EL (cell line): ENCODE data around the gene EFCAB14.
"Not testable (repeated sequence)": the region's sequence is repeated elsewhere in the genome, so short reads cannot be mapped to it uniquely, and the experiment has no call there.

ENCODE experiments used
- DNase-seq: peaks from one replicate; pipeline ENCODE4 v3.0.0-alpha.2; 2016

Gene EFCAB14

GRCh38 chr1:46718727-46719622 lies at the start of gene EFCAB14:
EFCAB14 (minus strand) TSS chr1:46719114; CDS start chr1:46718087, 1,027 bp downstream.
- peak; percentile 90 for DNase-seq

DNA sequence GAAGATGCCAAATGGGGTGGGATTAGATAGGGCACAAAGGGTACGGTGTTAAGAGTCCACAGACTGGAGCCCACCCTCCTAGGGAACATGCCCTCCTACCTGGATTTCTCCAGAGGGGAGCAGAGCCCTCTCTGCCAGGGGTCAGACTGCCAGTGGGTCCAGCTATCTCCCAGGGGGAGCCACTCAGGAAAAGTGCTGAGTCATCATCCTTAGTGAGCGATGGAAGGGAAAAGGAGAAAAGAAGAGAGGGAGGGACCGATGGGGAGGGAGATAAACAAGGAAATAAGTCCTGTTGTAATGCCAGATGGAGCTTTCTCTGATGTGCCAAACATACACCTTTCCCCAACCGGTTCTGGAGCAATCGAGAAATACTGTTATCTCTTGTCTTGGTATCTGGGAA lies 49.5 kb upstream of the EFCAB14 start:
- no peak for DNase-seq

GRCh38 chr1:46767649-46768282 lies 48.9 kb upstream of the EFCAB14 start:
- no peak for DNase-seq

GRCh38 chr1:46764402-46764801 lies 45.5 kb upstream of the EFCAB14 start:
- no peak for DNase-seq

- DNase-seq = no peak
Observed at GRCh38 chr1:46761740-46762139, 42.8 kb upstream of the EFCAB14 start.

DNA sequence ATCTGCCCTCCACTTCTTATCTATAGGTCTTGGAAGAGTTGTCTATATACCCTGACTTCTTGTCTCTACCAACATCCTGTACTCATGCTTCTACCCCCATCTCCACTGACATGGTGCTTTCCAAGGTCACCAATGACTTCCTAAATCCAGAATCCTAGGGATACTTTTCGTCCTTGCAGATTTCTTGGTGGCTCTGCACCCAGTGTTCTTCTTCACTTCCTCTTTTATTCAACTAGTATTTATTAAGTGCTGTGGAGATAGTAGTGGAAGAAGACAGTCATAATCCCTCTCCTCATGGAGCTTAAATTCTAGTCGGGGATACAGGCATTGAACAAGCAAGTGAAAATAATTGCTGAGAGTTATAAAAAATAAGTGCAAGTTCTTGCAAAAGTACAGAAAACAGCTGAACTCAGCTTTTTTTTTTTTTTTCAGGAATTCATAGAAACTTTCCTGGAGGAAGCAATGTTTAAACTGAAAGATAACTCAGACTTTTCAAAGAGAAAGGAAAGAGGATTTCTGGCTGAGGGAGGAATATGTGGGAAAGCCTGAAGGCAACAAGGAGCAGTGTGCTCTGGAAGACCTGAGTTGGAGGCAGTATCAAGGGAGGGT lies 41.7 kb upstream of the EFCAB14 start:
- DNase-seq = no peak

GRCh38 chr1:46757956-46758528 lies 39.1 kb upstream of the EFCAB14 start:
- no peak for DNase-seq

DNA sequence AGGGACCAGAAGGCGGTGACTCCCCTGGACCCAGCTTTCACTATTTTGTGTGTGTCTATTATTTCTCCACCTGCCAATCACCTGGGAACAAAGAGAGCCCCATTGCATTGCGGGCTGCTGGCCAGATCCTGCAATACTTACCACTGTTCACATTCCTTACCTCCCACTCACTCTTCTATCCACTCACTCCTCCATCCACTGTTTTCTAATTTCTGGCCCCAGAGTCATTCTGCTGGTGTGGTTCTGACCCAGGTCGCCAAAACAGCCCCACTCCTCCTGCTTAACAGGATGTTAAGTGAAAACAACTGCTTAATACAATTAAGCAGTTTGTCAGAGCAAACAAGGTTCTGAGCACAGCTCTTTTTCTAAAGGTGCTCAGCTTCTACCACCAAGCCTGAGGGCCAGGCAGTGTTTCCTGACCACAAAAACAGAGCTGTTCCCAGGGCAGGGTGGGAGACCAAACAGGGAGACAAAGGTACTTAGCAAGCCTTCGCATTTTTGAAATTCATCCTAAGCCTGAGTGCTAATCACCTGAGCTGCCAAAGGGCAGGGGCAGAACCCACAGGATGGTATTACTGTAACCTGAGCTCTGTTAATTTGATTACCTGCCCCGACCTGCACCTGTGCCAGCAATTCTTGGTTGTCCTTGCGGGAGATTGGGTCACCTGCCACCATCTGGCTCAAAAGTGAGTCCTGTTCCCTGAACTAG lies 38.5 kb upstream of the EFCAB14 start:
- no peak for DNase-seq

DNA sequence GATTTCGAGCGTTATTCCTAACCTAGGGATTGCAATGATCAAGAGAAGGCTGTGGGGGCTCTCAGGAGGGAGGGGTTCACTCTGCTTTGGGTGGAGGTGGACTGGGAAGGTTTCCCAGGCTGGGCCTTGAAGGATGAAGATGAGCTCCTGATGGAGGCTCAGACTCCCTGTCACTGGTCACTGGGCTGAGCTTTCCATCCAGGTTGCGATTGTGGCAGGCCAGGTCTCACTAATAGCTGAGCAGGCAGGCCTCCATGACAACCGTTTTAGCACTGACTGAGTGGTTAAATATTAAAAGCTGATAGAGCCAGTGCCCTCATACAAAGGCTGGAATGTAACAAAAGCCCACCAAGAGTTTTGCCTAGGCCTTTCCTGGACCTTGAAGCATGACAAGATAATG lies 36.2 kb upstream of the EFCAB14 start:
- no peak for DNase-seq

DNA sequence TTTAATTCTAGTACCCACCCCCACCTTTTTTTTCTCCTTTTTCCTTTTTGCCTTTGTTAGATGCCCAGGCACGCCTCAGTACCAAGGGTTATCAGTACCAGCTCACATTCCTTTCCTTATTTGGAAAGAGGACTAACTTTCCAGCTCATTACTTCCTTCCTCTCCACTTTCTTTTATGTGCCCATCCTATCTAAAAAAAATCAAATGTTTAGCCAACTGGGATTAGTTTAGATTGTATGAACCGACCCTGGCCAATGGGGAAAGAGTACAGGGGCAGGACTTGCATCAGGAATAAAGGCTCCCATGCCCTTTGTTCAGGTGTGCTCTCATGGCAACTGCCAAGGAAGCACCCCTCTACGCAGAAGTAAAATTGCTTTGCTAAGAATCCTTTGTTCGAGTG lies 35.8 kb upstream of the EFCAB14 start:
- not testable (repeated sequence) for DNase-seq

GRCh38 chr1:46753985-46754384 lies 35.1 kb upstream of the EFCAB14 start:
- no peak for DNase-seq

GRCh38 chr1:46749921-46750404 lies 31.0 kb upstream of the EFCAB14 start:
- DNase-seq = no peak

- DNase-seq = no peak
Observed at GRCh38 chr1:46749404-46749803, 30.5 kb upstream of the EFCAB14 start.

DNA sequence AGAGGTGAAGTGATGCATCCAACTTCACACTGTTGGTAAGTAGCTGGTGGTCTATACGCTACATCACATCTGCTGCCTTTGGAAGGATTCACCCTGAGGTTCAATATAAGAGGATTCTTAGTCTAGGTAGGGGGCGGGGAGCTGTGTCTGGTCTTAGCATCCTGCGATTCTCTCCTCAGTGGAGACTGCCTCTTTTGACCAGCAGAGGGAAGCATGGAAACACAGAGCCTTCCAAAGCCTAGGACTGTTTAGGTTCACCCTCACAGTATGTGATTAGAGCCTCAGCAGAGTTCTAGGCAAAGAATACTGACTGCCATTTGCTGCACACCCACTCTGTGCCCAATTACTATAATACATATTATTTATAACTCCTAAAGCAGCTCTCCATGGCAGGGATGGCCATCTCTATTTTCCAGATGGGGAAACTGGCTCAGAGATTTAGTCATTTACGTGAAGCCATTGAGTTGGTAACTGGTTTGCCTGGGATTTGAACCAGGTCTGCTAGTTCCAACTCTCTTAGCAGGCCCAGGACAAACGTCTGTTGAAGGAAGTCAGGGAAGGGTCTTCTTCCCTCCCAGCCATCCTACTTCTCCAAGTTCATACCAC lies 28.9 kb upstream of the EFCAB14 start:
- DNase-seq = peak; percentile 37

DNA sequence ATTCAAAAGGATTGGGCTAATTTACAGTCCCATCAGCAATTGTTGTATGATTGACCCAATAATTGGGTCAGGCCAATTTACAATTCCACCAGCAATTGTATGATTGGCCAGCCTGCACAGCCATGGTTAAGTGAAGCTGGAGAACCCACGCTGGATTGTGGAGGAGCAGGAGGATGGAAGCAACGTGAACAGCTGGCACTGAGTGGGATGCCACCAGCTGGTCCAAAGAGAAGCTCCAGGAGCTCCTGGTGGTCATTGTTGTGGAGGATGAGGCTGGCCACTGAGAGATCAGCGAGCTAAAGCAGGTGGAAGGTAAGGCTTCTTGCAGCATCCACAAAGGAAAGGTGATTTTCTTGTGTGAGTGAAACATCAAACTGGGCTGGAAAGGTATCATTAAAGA lies 23.2 kb upstream of the EFCAB14 start:
- DNase-seq = no peak

DNA sequence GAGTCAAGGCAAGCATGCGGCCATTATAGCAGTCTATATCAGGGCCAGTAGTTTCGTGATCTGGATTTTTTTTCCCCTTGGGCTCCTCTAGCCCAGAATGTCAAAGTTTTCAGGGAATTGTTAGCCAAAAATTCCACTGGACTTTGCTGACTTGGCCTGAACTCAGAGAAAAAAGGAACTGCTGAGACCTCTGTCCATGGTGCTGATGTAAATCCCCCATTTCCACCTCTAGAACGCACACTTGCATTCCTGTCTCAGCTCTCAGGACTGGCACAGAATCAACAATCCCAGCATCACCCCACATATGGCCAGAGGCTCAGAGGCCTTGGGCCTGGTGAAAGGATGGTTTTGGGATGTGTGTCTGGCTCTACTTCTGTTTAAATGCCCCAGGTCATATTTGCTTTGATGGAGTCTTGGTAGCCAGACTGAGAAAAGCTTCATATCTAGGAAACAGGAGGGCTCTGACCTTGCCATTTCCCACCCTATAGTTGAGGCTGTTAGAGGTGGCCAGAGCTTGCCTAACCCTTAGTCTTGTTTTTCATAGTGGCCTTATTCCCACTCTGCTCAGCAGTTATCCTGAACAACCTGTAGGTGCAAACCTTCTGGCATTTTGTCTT lies 16.9 kb upstream of the EFCAB14 start:
- DNase-seq = peak; percentile 60

- DNase-seq = not testable (repeated sequence)
Observed at GRCh38 chr1:46728327-46728873, 9.5 kb upstream of the EFCAB14 start.

GRCh38 chr1:46725736-46726108 lies 6.8 kb upstream of the EFCAB14 start:
- DNase-seq = peak; percentile 60

GRCh38 chr1:46724991-46725735 lies 6.2 kb upstream of the EFCAB14 start:
- peak; percentile 74 for DNase-seq

DNA sequence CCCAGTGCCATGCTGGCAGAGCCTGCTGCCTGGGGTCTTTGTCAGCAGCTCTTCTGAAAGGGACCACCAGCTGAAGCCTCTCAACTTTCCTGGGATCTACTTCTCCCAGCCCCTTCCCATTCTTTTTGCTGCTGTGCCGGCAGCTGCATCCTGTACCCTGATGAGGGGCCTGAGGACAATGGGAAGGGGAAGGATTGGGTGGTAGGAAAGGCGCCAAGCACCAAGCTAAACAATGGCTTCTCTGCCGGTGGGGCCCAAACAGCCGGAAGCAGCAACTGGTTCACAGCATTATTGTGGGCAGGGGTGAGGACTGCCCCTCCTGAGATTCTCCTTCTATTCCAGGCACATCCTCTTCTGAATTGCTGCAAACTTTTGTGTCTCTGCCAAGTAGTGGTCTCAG lies 5.0 kb upstream of the EFCAB14 start:
- no peak for DNase-seq
